Uterus (tissue), 4 donors: Measurements from ENCODE around the gene MTMR4. TPM values are rescaled to one million over a fixed set of nuclear protein-coding genes. Genes with fewer than 3 reads are reported as not detected.

ENCODE experiments used
- DNase-seq, 2 donors: peaks; one replicate each; pipeline ENCODE4 v3.0.0-alpha.2; 2019 to 2020
- H3K27ac ChIP-seq, 2 donors: fragments of 200-600 bp; sonication (generic); 1 replicate in 1 of 2; 2 replicates in 1 of 2; pipeline ENCODE4 v1.5.1; 2016 to 2018
- H3K27me3 ChIP-seq, 2 donors: fragments of 200-600 bp; sonication (generic); one replicate each; pipeline ENCODE4 v1.5.1; 2018 to 2019; ENCODE audit warnings: control low read depth in 1 of 2
- H3K36me3 ChIP-seq, 2 donors: fragments of 200-600 bp; sonication (generic); one replicate each; pipeline ENCODE4 v1.5.1; 2019; ENCODE audit warnings: control low read depth in 1 of 2
- H3K4me1 ChIP-seq, 2 donors: fragments of 200-600 bp; sonication (generic); one replicate each; pipeline ENCODE4 v1.5.1; 2018 to 2019; ENCODE audit warnings: control low read depth in 1 of 2
- H3K4me3 ChIP-seq, 2 donors: fragments of 200-600 bp; sonication (generic); 1 replicate in 1 of 2; 2 replicates in 1 of 2; pipeline ENCODE4 v1.5.1; 2018 to 2019; ENCODE audit warnings: mild to moderate bottlenecking in 1 of 2
- H3K9me3 ChIP-seq, 2 donors: fragments of 200-600 bp; sonication (generic); one replicate each; pipeline ENCODE4 v1.5.1; 2019; ENCODE audit warnings: control low read depth in 1 of 2
- CTCF ChIP-seq, 4 experiments: fragments of 200-600 bp in 2 of 4; fragments of 450-650 bp in 2 of 4; sonication (generic) in 2 of 4; IDR thresholded peaks; one replicate each; pipeline ENCODE4 v1.5.1; 2016 to 2019; ENCODE audit warnings: antibody characterized with exemption in 4 of 4, mild to moderate bottlenecking in 2 of 4, moderate library complexity in 1 of 4
- POLR2A ChIP-seq, 2 donors: fragments of 450-650 bp; IDR thresholded peaks; one replicate each; pipeline ENCODE4 v1.6.1; 2016; ENCODE audit warnings: antibody characterized with exemption in 2 of 2, mild to moderate bottlenecking in 1 of 2, moderate library complexity in 1 of 2
- intact Hi-C: fragments of 100-400 bp; cut with DNase I; formaldehyde crosslinking; loops from one replicate; pipeline ENCODE4 v1.15.1; 2023; ENCODE audit warnings: low total_unique reads
- total RNA-seq, 4 donors: library from RNA; depleted of rRNA in 3 of 4; stranded (reverse); fragments of >200 nt in 3 of 4; gene quantifications; one replicate each; pipeline versions ENCODE4 v1.1.0 to v1.2.4, GENCODE V29; 2014 to 2023
- donor health status: DM: yes; HTN: yes; CAD: no.

Gene MTMR4
- total RNA-seq, 4 donors from 2014 or later, result 9.7 to 59.1 (median 25.5) TPM

- Histone ChIP-seq H3K36me3 (no peaks in the 10 kb centered on the region), H3K27ac (no peak overlapping the region), H3K9me3 (no peaks in the 10 kb centered on the region), H3K4me3 (no peak overlapping the region), H3K4me1 (no peaks in the 10 kb centered on the region), H3K27me3 (no peaks in the 10 kb centered on the region)
- DNase-seq, result no peak
- intact Hi-C loops, result no loop called here
- TF ChIP-seq POLR2A (IDR thresholded peaks at IDR 0.05), result no peak
- no peak for TF ChIP-seq CTCF (IDR thresholded peaks at IDR 0.05)
Observed at GRCh38 chr17:58498177-58498828, 16.1 kb downstream of the MTMR4 start.

GRCh38 chr17:58493506-58493905, 20.9 kb downstream of the MTMR4 start:
- TF ChIP-seq CTCF (IDR thresholded peaks at IDR 0.05), result no peak
- no peak for TF ChIP-seq POLR2A (IDR thresholded peaks at IDR 0.05)
- intact Hi-C loops, result no loop called here
- H3K4me1 ChIP-seq, result no peaks in the 10 kb centered on the region
- no peaks in the 10 kb centered on the region for H3K9me3 ChIP-seq
- no peak overlapping the region for H3K27ac ChIP-seq
- H3K4me3 ChIP-seq, result no peak overlapping the region
- H3K27me3 ChIP-seq, result no peaks in the 10 kb centered on the region
- DNase-seq, result no peak
- H3K36me3 ChIP-seq, result no peaks in the 10 kb centered on the region

GRCh38 chr17:58492238-58493121, 22.0 kb downstream of the MTMR4 start:
- no peaks in the 10 kb centered on the region for H3K9me3 ChIP-seq
- DNase-seq, result no peak
- no peaks in the 10 kb centered on the region for H3K4me1 ChIP-seq
- TF ChIP-seq CTCF (IDR thresholded peaks at IDR 0.05), result no peak
- TF ChIP-seq POLR2A (IDR thresholded peaks at IDR 0.05), result no peak
- no peaks in the 10 kb centered on the region for H3K27me3 ChIP-seq
- H3K36me3 ChIP-seq, result no peaks in the 10 kb centered on the region
- intact Hi-C loops, result no loop called here
- no peak overlapping the region for H3K27ac ChIP-seq
- H3K4me3 ChIP-seq, result no peak overlapping the region

GRCh38 chr17:58491510-58492045, 22.9 kb downstream of the MTMR4 start:
- Histone ChIP-seq H3K27ac (no peak overlapping the region), H3K9me3 (no peaks in the 10 kb centered on the region), H3K4me1 (no peaks in the 10 kb centered on the region), H3K27me3 (no peaks in the 10 kb centered on the region), H3K4me3 (no peak overlapping the region), H3K36me3 (no peaks in the 10 kb centered on the region)
- TF ChIP-seq CTCF (IDR thresholded peaks at IDR 0.05) (no peak), POLR2A (IDR thresholded peaks at IDR 0.05) (no peak)
- intact Hi-C loops, result no loop called here
- no peak for DNase-seq

- no peak for TF ChIP-seq CTCF (IDR thresholded peaks at IDR 0.05)
- no peak for TF ChIP-seq POLR2A (IDR thresholded peaks at IDR 0.05)
- no peak for DNase-seq
- intact Hi-C loops, result no loop called here
- no peaks in the 10 kb centered on the region for H3K36me3 ChIP-seq
- no peak overlapping the region for H3K4me3 ChIP-seq
- H3K9me3 ChIP-seq, result no peaks in the 10 kb centered on the region
- H3K4me1 ChIP-seq, result no peaks in the 10 kb centered on the region
- H3K27me3 ChIP-seq, result no peaks in the 10 kb centered on the region
- H3K27ac ChIP-seq, result no peak overlapping the region
Observed at GRCh38 chr17:58488428-58488890, 26.0 kb downstream of the MTMR4 start.
